HG02840 (cell line): ENCODE measurements around the gene SF1.
A peak's percentile ranks its signal among the peaks of the same experiment; 100 is the strongest.

ENCODE experiments used
- ATAC-seq: cut with Tn5 transposase; IDR thresholded peaks from one replicate; pipeline ENCODE4 v1.9.1; 2021; ENCODE audit warnings: mild to moderate bottlenecking, moderate library complexity, moderate number of reproducible peaks; ENCODE audit not compliant: unreplicated experiment, low FRiP score

SF1 gene

DNA sequence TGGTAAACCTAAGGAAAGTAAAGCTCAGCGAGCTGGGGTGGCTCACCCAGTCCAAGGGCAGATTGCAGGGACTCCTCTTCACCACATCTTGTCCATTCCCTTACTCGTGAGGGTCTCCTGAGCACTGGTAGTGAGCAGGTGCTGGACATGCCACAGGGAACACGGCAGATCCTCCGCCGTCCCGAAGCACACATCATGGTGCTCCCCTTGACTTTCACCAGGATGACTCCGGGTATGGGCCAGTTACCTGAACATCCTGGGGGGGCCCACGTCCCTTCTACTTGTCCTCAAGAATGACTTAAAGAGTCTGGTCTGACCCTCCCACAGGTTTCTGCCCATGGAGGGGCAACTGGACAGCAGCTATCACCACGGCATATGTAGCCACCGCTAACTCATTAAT, 8.0 kb upstream of the SF1 start:
- no peak for ATAC-seq

DNA sequence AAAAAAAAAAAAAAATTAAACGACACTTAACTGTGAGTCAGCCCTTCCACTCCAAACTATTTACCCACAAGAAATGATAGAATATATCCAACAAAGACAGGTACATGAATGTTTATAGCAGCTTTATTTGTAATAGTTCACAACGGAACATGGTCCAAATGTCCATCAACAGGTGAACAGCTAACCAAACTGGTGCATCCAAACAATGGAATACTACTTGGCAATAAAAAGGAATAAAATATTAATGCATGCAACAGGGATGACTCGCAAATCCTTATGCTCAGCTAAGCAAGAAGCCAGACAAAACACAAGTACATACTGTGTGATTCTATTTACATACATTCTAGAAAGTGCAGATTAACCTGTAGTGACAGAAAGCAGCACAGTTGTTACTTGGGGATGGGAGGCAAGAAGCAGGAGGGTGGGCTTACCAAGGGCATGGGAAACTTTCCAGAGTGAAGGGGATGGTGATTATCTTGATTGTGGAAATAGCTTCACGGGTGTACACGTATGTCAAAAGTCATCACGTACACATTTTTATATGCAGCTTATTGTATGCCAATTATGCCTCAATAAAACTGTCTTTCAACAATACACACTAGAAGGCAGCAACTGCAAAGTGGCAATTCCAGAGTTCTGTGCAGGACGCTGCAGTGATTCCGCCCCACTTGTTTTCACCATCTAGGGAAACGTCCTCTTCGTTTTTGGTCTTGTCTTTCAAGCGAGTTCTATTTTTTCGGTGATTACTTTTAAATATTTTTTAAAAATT, 6.7 kb upstream of the SF1 start:
- no peak for ATAC-seq

GRCh38 chr11:64778223-64778472, 194 bp downstream of the SF1 start:
- ATAC-seq = no peak

DNA sequence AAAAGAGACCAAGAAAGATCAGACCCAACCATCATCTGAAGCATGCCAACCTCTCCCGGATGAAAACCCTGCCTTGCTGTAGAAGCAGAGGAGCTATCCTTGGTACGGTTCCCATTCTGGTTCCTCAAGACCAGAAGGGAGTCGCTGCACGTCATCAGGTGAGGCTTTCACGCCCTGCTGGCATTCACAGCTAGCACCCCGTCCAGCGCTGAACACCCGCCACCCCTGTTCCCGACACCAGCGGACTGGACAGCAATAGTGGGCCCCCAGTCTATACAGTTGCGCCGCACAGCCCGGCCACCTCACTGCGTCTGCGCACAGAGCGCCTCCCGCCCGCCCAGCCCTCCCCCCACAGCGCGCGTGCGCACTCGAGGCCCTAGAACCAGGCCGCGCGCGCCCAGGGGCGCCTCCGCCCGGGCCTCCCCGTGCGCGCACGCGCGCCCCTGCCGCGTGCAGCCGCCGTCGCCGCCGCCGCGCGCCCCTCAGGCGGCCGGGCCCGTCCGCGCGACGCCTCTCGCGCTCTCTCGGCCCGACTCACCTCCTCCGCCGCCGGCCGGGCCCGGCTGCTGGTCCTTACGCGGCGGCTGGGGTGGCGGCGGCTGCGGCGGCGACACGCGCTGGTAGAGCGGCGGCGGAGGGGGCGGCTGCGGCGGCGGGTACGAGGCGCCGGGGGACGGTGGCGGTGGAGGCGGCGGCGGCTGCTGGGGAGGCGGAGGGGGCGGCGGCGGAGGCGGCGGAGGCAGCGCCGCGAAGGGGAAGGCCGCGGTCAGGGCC, 706 bp downstream of the SF1 start:
- peak; percentile 16 for ATAC-seq

- no peak for ATAC-seq
Observed at GRCh38 chr11:64776875-64777274, 1.5 kb downstream of the SF1 start.

DNA sequence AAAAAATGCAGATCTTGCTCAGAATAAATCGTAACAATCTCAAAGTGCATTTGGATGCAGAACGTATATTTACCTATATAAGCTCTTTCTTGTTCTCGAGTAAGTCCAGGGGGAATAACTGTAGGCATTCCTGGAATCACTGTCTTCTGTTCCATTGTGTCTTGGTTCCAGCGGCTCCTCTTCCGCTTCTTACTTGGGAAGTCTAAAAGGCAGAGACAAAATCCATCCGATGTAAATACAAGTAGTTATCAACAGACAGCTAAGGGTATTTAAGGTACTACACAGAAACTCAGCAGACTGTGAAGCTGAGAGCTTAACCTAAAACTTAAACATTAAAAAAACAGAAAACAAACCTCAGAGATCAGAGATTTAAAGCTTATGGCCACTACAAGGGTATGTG, 1.9 kb downstream of the SF1 start:
- no peak for ATAC-seq

GRCh38 chr11:64774144-64774543, 4.2 kb downstream of the SF1 start:
- ATAC-seq = no peak

DNA sequence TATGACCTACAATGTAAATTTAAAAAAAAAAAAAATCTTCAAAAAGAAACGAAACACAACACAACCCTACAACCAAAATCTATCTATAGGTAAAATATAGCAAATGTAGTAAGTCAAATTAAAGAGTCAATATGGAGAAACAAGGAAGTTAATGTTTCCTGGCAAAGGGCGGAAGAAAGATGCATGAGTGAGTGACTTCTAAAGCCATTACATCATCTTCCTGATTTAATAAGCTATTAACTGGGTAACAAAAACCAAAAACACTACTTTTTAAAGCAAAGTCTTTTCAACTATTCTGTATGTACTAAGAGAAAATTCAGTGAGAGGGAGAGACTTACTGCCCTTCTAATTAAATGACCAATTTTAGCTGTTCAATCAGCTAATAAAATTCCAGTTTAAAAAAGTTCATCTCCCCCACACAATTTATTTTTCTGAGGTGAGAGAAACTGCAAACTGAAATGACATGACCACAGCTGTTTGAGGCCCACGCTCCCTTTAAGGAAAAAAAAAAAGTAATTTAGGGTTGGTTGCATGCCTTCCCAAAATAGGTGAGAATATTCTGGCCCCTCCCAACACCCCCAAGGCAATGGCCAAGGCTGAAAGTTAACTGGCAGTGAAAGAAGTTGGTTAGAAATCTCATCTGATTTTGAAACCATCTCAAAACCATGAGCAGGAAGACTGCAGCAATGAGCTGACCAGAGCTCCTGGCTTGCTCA, 5.9 kb downstream of the SF1 start:
- ATAC-seq = no peak

DNA sequence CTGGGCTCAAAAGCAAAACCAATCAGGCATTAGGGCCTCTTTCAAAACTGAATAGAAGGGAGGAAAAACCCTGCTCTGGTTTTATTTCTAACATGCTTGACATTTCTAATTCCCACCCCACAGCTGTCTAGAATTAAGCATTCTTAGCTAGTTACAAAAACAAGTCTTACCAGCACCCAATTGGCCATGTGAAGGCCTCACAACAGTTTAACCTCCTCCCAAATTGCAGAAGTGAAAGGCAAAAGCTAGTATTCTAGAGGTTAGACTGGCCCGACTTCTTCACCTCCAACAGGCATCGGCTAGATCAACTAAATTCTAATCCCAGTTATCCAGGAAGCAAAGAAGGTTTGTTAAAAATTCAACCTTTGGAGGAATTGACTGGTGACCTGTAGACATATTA, 6.5 kb downstream of the SF1 start:
- no peak for ATAC-seq

- no peak for ATAC-seq
Observed at GRCh38 chr11:64770120-64770519, 8.2 kb downstream of the SF1 start.

GRCh38 chr11:64769283-64769682, 9.1 kb downstream of the SF1 start:
- ATAC-seq = no peak

DNA sequence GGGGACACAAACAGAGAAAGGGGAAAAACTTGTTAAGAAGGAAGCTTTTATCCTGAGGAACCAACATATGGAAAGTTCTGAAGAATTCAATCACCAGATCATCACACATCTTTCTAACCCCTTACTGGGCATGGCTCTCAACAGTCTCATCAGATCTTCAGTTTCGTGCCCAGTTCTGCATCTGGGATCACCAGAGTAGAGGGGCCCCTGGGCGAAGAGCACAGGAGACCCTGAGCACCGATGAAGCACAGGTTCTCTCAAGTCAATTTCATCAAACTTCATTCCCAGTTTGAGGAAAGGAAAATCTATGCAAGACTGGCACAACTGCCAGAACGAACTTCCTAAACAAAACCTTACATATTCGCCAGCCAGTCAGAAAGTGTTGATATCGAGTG, 10.0 kb downstream of the SF1 start:
- no peak for ATAC-seq

- no peak for ATAC-seq
Observed at GRCh38 chr11:64767344-64768299, 10.7 kb downstream of the SF1 start.

GRCh38 chr11:64766881-64767280, 11.5 kb downstream of the SF1 start:
- no peak for ATAC-seq

- no peak for ATAC-seq
Observed at GRCh38 chr11:64765851-64766665, 12.3 kb downstream of the SF1 start.

- ATAC-seq = no peak
Observed at GRCh38 chr11:64765291-64765850, 13.0 kb downstream of the SF1 start.

GRCh38 chr11:64764753-64765152, 13.6 kb downstream of the SF1 start:
- ATAC-seq = no peak

GRCh38 chr11:64764040-64764611, 14.2 kb downstream of the SF1 start:
- ATAC-seq = no peak

DNA sequence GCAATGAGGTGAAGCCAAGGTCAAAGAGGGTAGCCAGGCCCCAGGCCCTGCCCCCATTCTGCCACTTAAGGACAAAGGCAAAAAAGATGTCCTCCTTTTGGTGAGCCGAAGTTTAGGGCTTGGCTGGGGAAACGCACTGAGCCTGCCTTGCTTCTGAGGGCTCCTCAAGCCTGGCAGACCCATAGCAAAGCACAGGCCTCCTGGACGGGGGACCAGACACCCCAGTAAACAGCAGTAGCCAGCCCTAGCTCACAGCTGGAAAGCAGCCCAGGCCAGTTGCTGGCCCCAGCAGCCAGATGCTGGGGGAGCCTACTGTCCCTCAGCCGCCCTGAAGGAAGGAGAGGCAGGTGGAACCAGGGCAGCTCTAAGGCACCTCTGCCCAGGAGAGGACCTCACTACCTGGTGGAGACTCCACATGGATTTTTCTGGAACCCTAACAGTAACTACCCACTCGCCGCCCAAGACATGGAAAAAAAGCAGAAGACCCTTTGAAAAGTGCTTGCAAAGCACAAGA, 14.8 kb downstream of the SF1 start:
- ATAC-seq = no peak
